Neutrophil (primary cell): Measurements from ENCODE around the gene SNTG2.

Source experiments
- H3K27ac ChIP-seq: fragments of 200-600 bp; sonication (generic); 2 replicates; pipeline ENCODE4 v1.5.1; 2016; ENCODE audit warnings: mild to moderate bottlenecking, moderate library complexity
- H3K27me3 ChIP-seq: fragments of 200-600 bp; sonication (generic); 2 replicates; pipeline ENCODE4 v1.6.0; 2016; ENCODE audit warnings: mild to moderate bottlenecking
- H3K36me3 ChIP-seq: fragments of 200-600 bp; sonication (generic); 2 replicates; pipeline ENCODE4 v1.5.1; 2017
- H3K4me1 ChIP-seq, 2 experiments: fragments of 200-600 bp in 1 of 2; sonication (generic) in 1 of 2; 1 replicate in 1 of 2; 2 replicates in 1 of 2; pipeline versions ENCODE4 v1.5.1 to v1.6.1; 2013 to 2016; ENCODE audit warnings: low read depth in 1 of 2, low read length in 1 of 2, mild to moderate bottlenecking in 1 of 2, moderate library complexity in 1 of 2; ENCODE audit not compliant: control insufficient read depth in 1 of 2, insufficient read depth in 1 of 2
- H3K4me3 ChIP-seq, 2 experiments: fragments of 200-600 bp in 1 of 2; sonication (generic) in 1 of 2; 1 replicate in 1 of 2; 2 replicates in 1 of 2; pipeline ENCODE4 v1.5.1; 2013 to 2016; ENCODE audit warnings: low read depth in 1 of 2, low read length in 1 of 2, mild to moderate bottlenecking in 1 of 2, moderate library complexity in 1 of 2
- H3K9me3 ChIP-seq: fragments of 200-600 bp; sonication (generic); 2 replicates; pipeline ENCODE4 v1.5.1; 2016
- TF ChIP-seq, protein P1 (sequence below): fragments of 200-600 bp; sonication (generic); IDR thresholded peaks from 2 replicates; pipeline ENCODE4 v1.5.1; 2016; ENCODE audit warnings: antibody characterized with exemption

Gene SNTG2

DNA sequence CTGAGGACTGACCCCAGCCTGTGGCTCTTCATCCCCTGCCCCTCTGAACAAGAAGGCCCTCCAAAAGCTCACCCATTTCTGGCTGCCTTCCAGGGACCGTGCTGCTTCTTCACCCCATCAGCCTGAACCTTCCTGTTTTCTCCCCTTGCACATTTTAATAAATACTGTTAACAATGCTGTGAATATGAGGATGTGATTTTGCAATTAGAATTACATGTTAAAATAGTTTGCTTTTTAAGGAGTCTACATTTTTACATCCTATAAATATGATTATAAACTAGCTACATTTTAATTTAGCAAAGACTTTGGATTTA lies 4.0 kb downstream of the SNTG2 start:
- peaks cover 61% of the 10 kb centered on the region for H3K27me3 ChIP-seq
- TF ChIP-seq, protein P1, sequence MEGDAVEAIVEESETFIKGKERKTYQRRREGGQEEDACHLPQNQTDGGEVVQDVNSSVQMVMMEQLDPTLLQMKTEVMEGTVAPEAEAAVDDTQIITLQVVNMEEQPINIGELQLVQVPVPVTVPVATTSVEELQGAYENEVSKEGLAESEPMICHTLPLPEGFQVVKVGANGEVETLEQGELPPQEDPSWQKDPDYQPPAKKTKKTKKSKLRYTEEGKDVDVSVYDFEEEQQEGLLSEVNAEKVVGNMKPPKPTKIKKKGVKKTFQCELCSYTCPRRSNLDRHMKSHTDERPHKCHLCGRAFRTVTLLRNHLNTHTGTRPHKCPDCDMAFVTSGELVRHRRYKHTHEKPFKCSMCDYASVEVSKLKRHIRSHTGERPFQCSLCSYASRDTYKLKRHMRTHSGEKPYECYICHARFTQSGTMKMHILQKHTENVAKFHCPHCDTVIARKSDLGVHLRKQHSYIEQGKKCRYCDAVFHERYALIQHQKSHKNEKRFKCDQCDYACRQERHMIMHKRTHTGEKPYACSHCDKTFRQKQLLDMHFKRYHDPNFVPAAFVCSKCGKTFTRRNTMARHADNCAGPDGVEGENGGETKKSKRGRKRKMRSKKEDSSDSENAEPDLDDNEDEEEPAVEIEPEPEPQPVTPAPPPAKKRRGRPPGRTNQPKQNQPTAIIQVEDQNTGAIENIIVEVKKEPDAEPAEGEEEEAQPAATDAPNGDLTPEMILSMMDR = no peak

DNA sequence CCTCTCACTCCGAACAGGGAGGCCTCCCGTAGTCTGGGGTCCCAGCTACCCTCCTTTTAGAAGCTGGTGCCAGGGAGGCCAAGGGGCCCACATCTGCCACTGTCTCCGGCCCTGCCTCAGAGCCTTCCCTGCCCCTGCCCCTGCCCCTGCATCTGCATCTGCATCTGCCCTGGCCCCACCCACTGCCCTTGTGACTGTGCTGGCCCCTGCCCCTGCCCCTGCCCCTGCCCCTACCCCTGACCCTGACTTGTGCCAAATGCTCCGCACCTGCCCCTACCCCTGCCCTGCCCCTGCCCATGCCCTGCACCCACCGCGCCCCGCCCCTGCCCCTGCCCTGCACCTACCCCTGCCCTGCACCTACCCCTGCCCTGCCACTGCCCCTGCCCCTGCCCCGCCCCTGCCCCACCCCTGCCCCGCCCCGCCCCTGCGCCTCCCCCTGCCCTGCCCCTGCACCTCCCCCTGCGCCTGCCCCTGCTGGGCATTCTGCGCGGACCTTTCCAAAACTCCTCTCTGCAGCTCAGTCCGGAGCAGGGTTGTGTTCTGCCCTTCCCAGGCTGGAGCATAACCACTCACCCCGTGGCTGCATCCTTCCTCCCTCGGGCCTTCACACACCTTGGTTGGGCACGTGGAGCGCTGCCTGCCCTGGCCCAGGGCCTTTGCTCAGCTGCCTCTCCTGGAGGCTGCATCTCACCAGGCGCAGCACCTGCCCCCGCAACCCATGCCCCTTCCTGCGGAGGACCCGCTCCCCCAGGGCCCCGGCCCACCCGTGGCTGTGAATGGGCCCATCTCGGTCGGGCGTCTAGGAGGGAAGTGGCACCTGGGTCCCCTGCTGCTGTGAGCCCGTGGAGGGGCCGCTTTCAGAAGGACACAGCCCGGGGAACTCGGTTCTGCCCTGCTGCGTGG lies 5.4 kb downstream of the SNTG2 start:
- Histone ChIP-seq H3K9me3 (no peaks in the 10 kb centered on the region), H3K36me3 (no peaks in the 10 kb centered on the region), H3K4me3 (no peak overlapping the region), H3K27me3 (peaks cover 47% of the 10 kb centered on the region), H3K27ac (no peak overlapping the region), H3K4me1 (no peaks in the 10 kb centered on the region)
- TF ChIP-seq, protein P1 = no peak

More for the DNA sequence above, 4.0 kb downstream of the SNTG2 start:
- Histone ChIP-seq H3K9me3 (no peaks in the 10 kb centered on the region), H3K4me3 (no peak overlapping the region), H3K36me3 (no peaks in the 10 kb centered on the region), H3K4me1 (no peaks in the 10 kb centered on the region), H3K27ac (no peak overlapping the region)

DNA sequence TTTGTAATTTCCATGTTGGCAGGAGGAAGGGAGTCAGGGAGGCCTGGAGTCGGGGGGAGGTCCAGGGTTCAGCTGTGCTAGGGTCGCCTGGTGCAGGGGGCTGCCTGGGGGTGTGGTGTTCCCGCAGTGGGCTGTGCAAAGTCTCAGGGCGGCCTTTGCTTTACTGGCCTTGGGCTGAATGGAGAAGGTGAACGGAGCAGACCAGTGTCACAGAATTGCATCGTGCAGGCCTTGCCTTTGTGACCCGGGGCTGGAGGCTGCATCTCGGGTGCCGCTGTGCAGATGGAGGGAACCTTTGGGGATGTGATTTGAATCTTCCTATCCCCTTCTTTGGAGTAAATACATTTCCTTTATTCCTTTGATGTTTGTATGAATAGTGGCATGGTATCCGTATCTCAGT lies 8.8 kb downstream of the SNTG2 start:
- H3K9me3 ChIP-seq = no peaks in the 10 kb centered on the region
- no peaks in the 10 kb centered on the region for H3K36me3 ChIP-seq
- no peak overlapping the region for H3K4me3 ChIP-seq
- no peaks in the 10 kb centered on the region for H3K4me1 ChIP-seq
- TF ChIP-seq, protein P1 = no peak
- H3K27me3 ChIP-seq = peaks cover 13% of the 10 kb centered on the region
- H3K27ac ChIP-seq = no peak overlapping the region

DNA sequence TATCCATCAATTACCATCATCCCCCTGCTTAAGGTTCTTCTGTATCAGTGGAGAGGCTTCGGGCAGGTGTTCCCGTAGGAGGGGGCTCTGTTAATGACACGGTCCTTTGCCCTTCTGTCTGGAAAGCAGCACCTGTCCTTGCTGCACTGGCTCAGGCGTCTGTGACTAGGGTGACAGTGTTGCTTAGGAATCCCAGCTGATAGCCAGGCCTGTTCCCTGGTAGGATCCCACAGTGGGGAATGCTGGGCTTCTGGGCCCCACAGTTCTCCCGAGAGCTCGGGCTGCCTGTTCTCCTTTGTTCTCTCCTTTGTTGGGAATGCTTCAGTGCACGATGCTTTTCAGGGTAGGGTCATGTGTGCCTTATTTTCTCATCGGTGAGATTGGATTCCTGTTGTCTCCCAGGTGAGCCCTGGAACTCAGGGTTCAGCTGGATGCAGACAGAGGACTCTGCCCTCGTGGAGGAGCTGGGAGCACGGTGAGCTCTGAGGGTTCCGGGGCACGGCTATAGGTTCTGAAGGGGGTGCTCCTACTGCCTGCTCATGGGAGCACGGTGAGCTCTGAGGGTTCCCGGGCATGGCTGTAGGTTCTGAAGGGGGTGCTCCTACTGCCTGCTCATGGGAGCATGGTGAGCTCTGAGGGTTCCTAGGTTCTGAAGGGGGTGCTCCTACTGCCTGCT lies 9.6 kb downstream of the SNTG2 start:
- no peak overlapping the region for H3K27ac ChIP-seq
- H3K27me3 ChIP-seq = peaks cover 6% of the 10 kb centered on the region
- H3K4me3 ChIP-seq = no peak overlapping the region
- no peaks in the 10 kb centered on the region for H3K4me1 ChIP-seq
- H3K9me3 ChIP-seq = no peaks in the 10 kb centered on the region
- no peaks in the 10 kb centered on the region for H3K36me3 ChIP-seq
- TF ChIP-seq, protein P1 = no peak

DNA sequence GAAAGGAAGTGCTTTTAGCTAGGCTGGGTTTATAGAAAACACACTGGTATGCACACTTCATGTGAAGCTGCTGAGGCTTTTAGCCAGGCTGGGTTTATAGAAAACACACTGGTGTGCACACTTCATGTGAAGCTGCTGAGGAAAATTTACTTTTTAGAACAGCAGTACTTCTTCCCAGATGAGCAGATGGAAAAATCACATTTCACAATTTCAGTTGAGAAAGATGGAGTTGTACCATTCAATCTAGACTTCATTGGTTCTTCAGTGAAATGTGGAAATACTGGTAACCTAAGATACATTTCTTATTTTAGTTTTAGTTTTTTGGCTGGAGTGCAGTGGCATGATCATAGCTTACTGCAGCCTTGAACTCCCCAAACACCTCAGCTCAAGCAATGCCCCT lies 11.1 kb downstream of the SNTG2 start:
- Histone ChIP-seq H3K27me3 (no peaks in the 10 kb centered on the region), H3K4me3 (no peak overlapping the region), H3K36me3 (no peaks in the 10 kb centered on the region), H3K9me3 (no peaks in the 10 kb centered on the region), H3K27ac (no peak overlapping the region), H3K4me1 (no peaks in the 10 kb centered on the region)
- TF ChIP-seq, protein P1 = no peak
